MCF 10A (cell line): ENCODE data around the gene ASCC1. TPM values are rescaled to one million over a fixed set of nuclear protein-coding genes. Genes with fewer than 3 reads are reported as not detected.
"Not testable (repeated sequence)": the region's sequence is repeated elsewhere in the genome, so short reads cannot be mapped to it uniquely, and the experiment has no call there.

Experiments used
- BruUV-seq: library from RNA; stranded (reverse); fragments of 400-500 nt; replicated peaks from 2 replicates; lab custom pipeline; 2021; lab: Mats Ljungman, UMichigan
- CTCF ChIA-PET: fragments of 300-600 bp; sonication (Branson Sonifier 250); formaldehyde crosslinking; extraction: SDS; loops from one replicate; lab custom pipeline; 2021; ENCODE audit warnings: antibody characterized with exemption, inconsistent platforms; lab: Yijun Ruan, JAX
- POLR2A ChIA-PET: fragments of 300-600, 350-650 bp; sonication (Branson Sonifier 250); formaldehyde crosslinking; extraction: SDS; loops from one replicate; lab custom pipeline; 2020; ENCODE audit warnings: antibody characterized with exemption, inconsistent platforms; lab: Yijun Ruan, JAX
- DNase-seq: peaks from one replicate; pipeline ENCODE4 v3.0.0-alpha.2; 2018; ENCODE audit not compliant: unreplicated experiment
- H3K27ac Mint-ChIP-seq: one replicate; pipeline ENCODE4 v1.8.0; 2022; ENCODE audit warnings: mild to moderate bottlenecking, low read depth, mixed read lengths; ENCODE audit not compliant: unreplicated experiment
- H3K27me3 Mint-ChIP-seq: one replicate; pipeline ENCODE4 v1.8.0; 2022; ENCODE audit warnings: mixed read lengths; ENCODE audit not compliant: insufficient read depth, unreplicated experiment
- H3K36me3 Mint-ChIP-seq: one replicate; pipeline ENCODE4 v1.8.0; 2022; ENCODE audit warnings: mild to moderate bottlenecking, moderate library complexity, mixed read lengths; ENCODE audit not compliant: insufficient read depth, unreplicated experiment
- H3K4me1 Mint-ChIP-seq: one replicate; pipeline ENCODE4 v1.8.0; 2022; ENCODE audit warnings: mixed read lengths; ENCODE audit not compliant: insufficient read depth, unreplicated experiment
- H3K4me3 Mint-ChIP-seq: one replicate; pipeline ENCODE4 v1.8.0; 2022; ENCODE audit warnings: mild to moderate bottlenecking, moderate library complexity, mixed read lengths; ENCODE audit not compliant: unreplicated experiment
- H3K9me3 Mint-ChIP-seq: one replicate; pipeline ENCODE4 v1.8.0; 2022; ENCODE audit warnings: mixed read lengths; ENCODE audit not compliant: unreplicated experiment
- intact Hi-C: fragments of 100-400 bp; cut with micrococcal nuclease; formaldehyde crosslinking; loops from 2 replicates; pipeline ENCODE4 v1.14.1; 2022
- total RNA-seq: library from RNA; stranded (reverse); gene quantifications from 2 replicates; pipeline ENCODE4 v1.2.3, GENCODE V29; 2022
- TF ChIP-seq, protein P1 (sequence below): fragments of 200-600 bp; IDR thresholded peaks from one replicate; pipeline ENCODE4 v1.8.0; 2022; ENCODE audit warnings: antibody characterized with exemption, mild to moderate bottlenecking; ENCODE audit not compliant: unreplicated experiment

Gene ASCC1
- total RNA-seq, 1 experiment from 2014 or later, result 26.3 TPM

DNA sequence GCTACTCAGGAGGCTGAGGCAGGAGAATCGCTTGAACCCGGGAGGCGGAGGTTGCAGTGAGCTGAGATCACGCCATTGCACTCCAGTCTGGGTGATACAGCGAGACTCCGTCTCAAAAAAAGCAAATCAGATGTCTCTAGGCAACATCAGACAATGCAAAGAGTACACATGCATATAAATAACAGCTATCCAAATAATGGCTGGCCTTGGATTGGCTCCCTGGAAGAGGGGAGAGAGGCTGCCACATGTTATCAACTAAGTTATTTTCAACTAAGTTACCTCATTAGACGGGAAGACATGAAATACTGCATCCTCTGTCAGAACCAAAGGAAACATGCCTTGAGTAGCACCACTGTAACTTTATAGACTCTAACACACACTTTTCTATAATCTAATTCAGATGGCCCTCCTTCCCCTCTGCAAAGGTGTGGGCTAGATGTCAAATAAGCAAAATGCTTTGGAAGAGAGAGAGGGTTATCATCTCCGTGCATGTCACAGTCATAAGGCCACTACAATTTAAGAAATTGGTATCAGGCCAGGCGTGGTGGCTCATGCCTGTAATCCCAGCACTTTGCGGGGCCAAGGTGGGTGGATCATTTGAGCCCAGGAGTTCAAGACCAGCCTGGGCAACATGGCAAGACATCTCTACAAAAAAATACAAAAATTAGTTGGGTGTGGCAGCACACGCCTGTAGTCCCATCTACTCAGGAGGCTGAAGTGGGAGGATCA, 105.2 kb downstream of the ASCC1 start:
- Mint-ChIP-seq H3K36me3 (peaks cover 6% of the 10 kb centered on the region), H3K9me3 (no peaks in the 10 kb centered on the region), H3K4me3 (no peak overlapping the region), H3K27ac (no peak overlapping the region), H3K4me1 (peaks cover 11% of the 10 kb centered on the region), H3K27me3 (no peaks in the 10 kb centered on the region)
- TF ChIP-seq, protein P1, sequence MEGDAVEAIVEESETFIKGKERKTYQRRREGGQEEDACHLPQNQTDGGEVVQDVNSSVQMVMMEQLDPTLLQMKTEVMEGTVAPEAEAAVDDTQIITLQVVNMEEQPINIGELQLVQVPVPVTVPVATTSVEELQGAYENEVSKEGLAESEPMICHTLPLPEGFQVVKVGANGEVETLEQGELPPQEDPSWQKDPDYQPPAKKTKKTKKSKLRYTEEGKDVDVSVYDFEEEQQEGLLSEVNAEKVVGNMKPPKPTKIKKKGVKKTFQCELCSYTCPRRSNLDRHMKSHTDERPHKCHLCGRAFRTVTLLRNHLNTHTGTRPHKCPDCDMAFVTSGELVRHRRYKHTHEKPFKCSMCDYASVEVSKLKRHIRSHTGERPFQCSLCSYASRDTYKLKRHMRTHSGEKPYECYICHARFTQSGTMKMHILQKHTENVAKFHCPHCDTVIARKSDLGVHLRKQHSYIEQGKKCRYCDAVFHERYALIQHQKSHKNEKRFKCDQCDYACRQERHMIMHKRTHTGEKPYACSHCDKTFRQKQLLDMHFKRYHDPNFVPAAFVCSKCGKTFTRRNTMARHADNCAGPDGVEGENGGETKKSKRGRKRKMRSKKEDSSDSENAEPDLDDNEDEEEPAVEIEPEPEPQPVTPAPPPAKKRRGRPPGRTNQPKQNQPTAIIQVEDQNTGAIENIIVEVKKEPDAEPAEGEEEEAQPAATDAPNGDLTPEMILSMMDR, result no peak
- CTCF ChIA-PET, result interaction anchor here (1.2 kb wide), 1 partner anchor 112 kb away, joined by 3 read pairs; no protein-coding TSS in a partner anchor
- BruUV-seq, result no TSS peak
- intact Hi-C loops, result no loop called here
- POLR2A ChIA-PET, result no interaction called here
- no peak for DNase-seq

DNA sequence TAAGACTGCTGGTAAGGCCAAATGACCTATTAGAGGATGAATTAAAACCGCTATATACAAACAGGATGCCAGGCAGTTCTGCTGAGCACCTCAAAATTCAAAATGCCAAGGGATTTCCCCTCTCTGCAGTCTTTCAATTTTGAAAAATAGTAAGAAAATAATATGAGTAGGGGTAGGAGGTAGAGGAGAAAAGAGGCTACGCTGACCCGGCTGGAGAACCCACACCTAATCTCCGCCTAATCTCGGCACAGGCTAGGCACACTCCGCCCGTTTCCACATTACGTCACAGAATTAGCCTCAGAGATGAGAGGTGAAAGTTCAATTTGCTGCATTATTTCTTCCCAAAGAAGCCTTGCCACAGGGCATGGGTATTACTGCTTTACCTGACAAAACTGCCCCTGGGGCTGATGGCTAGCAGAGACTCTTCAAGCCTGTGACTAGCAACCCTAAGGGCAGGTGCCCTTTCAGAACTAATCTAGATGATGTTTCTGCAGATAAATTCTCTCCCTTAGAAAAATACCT, 106.4 kb downstream of the ASCC1 start:
- H3K4me1 Mint-ChIP-seq, result peaks cover 15% of the 10 kb centered on the region
- no peak overlapping the region for H3K4me3 Mint-ChIP-seq
- TF ChIP-seq, protein P1, result no peak
- ChIA-PET POLR2A (no interaction called here), CTCF (no interaction called here)
- intact Hi-C loops, result no loop called here
- no peak for DNase-seq
- BruUV-seq, result no TSS peak
- no peaks in the 10 kb centered on the region for H3K9me3 Mint-ChIP-seq
- H3K27me3 Mint-ChIP-seq, result no peaks in the 10 kb centered on the region
- H3K36me3 Mint-ChIP-seq, result peaks cover 10% of the 10 kb centered on the region
- H3K27ac Mint-ChIP-seq, result no peak overlapping the region

DNA sequence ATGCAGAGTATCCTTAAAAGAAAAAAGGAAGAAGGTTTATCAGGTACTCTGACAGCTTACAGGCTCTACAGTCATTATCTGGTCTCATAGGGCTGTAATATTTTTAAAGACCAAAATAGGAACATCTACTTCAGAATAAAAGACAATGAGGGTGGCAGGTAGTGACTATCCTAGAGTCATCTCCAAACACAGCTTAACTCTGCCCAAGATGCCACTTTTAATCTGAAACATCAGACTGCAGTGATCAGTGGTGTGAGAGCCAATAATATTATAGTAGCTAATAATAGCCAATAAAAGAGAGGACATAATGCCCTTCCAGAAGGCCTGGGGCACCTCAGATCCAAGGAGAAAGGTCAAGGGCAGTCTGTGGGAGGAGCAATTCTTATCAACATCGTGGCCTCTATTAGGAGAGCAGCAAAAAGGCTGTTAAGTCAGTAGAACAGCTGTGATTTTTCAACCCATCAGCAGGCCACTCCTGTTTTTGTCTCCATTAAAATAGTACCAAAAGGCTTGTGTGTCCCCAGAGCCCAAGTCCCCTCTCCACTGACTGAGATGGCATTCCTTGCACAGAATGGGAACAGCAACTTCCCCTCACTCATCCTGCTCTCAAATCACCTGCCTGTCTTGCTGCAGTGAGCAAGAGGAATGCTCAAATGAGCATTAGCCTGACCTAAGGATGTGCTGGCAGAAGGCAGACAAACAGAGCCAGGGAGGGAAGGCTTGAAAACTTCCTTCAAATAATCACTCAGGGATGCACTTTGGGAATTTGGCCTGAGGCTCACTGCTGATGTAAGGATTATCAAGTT, 107.0 kb downstream of the ASCC1 start:
- Mint-ChIP-seq H3K27ac (peak overlapping the region; percentile 19), H3K4me1 (peaks cover 18% of the 10 kb centered on the region), H3K36me3 (peaks cover 10% of the 10 kb centered on the region), H3K27me3 (no peaks in the 10 kb centered on the region), H3K4me3 (no peak overlapping the region), H3K9me3 (no peaks in the 10 kb centered on the region)
- DNase-seq, result no peak
- ChIA-PET CTCF (interaction anchor here (0.5 to 1.3 kb wide), 6 partner anchors 17 to 508 kb away, joined by 3 to 7 read pairs (median 3); no protein-coding TSS in a partner anchor), POLR2A (interaction anchor here (0.7 kb wide), 1 partner anchor 10 kb away, joined by 3 read pairs; no protein-coding TSS in a partner anchor)
- no TSS peak for BruUV-seq
- TF ChIP-seq, protein P1, result no peak
- intact Hi-C loops, result no loop called here

DNA sequence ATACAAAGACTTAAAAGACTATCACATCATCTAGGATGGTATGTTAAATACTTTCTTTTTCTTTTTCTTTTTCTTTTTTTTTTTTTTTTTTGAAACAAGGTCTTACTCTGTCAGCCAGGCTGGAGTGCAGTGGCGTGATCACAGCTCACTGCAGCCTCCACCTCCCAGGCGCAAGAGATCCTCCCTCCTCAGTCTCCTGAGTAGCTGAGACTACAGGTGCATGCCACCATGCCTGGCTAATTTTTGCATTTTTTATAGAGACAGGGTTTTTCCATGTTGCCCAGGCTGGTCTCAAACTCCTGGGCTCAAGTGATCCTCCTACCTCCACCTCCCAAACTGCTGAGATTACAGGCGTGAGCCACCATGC, 108.1 kb downstream of the ASCC1 start:
- intact Hi-C loops, H3K27me3 Mint-ChIP-seq, H3K4me3 Mint-ChIP-seq, DNase-seq, H3K9me3 Mint-ChIP-seq, BruUV-seq: not testable (repeated sequence)
- peak overlapping the region; percentile 19 for H3K27ac Mint-ChIP-seq
- peaks cover 10% of the 10 kb centered on the region for H3K36me3 Mint-ChIP-seq
- ChIA-PET POLR2A (interaction anchor here (0.7 to 1.5 kb wide), 2 partner anchors 9 to 20 kb away, joined by 3 read pairs; no protein-coding TSS in a partner anchor), CTCF (interaction anchor here (0.7 to 1.3 kb wide), 3 partner anchors 18 to 507 kb away, joined by 3 to 7 read pairs (median 4); no protein-coding TSS in a partner anchor)
- peaks cover 18% of the 10 kb centered on the region for H3K4me1 Mint-ChIP-seq
